Astrocyte (in vitro differentiated cells and primary cell): Measurements from ENCODE around the gene SLAMF6. TPM values are rescaled to one million over a fixed set of nuclear protein-coding genes. Genes with fewer than 3 reads are reported as not detected.

ENCODE experiments used
- DNase-seq: peaks from one replicate; pipeline ENCODE4 v3.0.0-alpha.2; 2010; ENCODE audit warnings: low read depth
- FAIRE-seq: peaks from 2 replicates; lab custom pipeline; 2011; peaks lifted over from hg19 to GRCh38; lab: Jason Lieb, UNC
- H2AFZ ChIP-seq: 2 replicates; pipeline ENCODE4 v1.6.0; 2012; ENCODE audit warnings: low read depth, low read length, inconsistent platforms
- H3K27ac ChIP-seq: 2 replicates; pipeline ENCODE4 v1.5.1; 2011; ENCODE audit warnings: low read depth, low read length, inconsistent platforms
- H3K27me3 ChIP-seq: 2 replicates; pipeline ENCODE4 v1.6.0; 2011; ENCODE audit warnings: low read length, inconsistent platforms; ENCODE audit not compliant: insufficient read depth
- H3K36me3 ChIP-seq: 2 replicates; pipeline ENCODE4 v1.5.1; 2011; ENCODE audit warnings: low read length, inconsistent platforms; ENCODE audit not compliant: insufficient read depth
- H3K4me1 ChIP-seq: 2 replicates; pipeline ENCODE4 v1.5.1; 2011; ENCODE audit warnings: low read length, inconsistent platforms; ENCODE audit not compliant: insufficient read depth
- H3K4me2 ChIP-seq: 2 replicates; pipeline ENCODE4 v1.6.0; 2012; ENCODE audit warnings: low read length, inconsistent platforms
- H3K4me3 ChIP-seq: 2 replicates; pipeline ENCODE4 v1.5.1; 2011; ENCODE audit warnings: low read depth, mild to moderate bottlenecking, low read length, inconsistent platforms; ENCODE audit not compliant: insufficient read depth
- H3K79me2 ChIP-seq: 2 replicates; pipeline ENCODE4 v1.6.0; 2012; ENCODE audit warnings: mild to moderate bottlenecking, low read length, inconsistent platforms; ENCODE audit not compliant: insufficient read depth
- H3K9ac ChIP-seq: 2 replicates; pipeline ENCODE4 v1.6.0; 2012; ENCODE audit warnings: mild to moderate bottlenecking, low read length, inconsistent platforms
- H3K9me3 ChIP-seq: 2 replicates; pipeline ENCODE4 v1.5.1; 2012; ENCODE audit warnings: low read depth, mild to moderate bottlenecking, low read length, inconsistent platforms; ENCODE audit not compliant: insufficient read depth
- H4K20me1 ChIP-seq: 2 replicates; pipeline ENCODE4 v1.6.0; 2012; ENCODE audit warnings: low read length, inconsistent platforms; ENCODE audit not compliant: insufficient read depth
- H3K27ac Mint-ChIP-seq: one replicate; pipeline ENCODE4 v1.8.0; 2021; ENCODE audit warnings: mild to moderate bottlenecking, mixed read lengths; ENCODE audit not compliant: unreplicated experiment
- H3K27me3 Mint-ChIP-seq: one replicate; pipeline ENCODE4 v1.8.0; 2021; ENCODE audit warnings: low read depth, mixed read lengths; ENCODE audit not compliant: unreplicated experiment
- H3K36me3 Mint-ChIP-seq: one replicate; pipeline ENCODE4 v1.8.0; 2021; ENCODE audit warnings: low read depth, mixed read lengths; ENCODE audit not compliant: unreplicated experiment
- H3K4me1 Mint-ChIP-seq: one replicate; pipeline ENCODE4 v1.8.0; 2021; ENCODE audit warnings: low read depth, mixed read lengths; ENCODE audit not compliant: unreplicated experiment
- H3K4me3 Mint-ChIP-seq: one replicate; pipeline ENCODE4 v1.8.0; 2021; ENCODE audit warnings: mild to moderate bottlenecking, moderate library complexity, mixed read lengths; ENCODE audit not compliant: unreplicated experiment
- H3K9me3 Mint-ChIP-seq: one replicate; pipeline ENCODE4 v1.8.0; 2021; ENCODE audit warnings: mild to moderate bottlenecking, mixed read lengths; ENCODE audit not compliant: unreplicated experiment
- EZH2 ChIP-seq: IDR thresholded peaks from 2 replicates; pipeline ENCODE4 v1.6.1; 2012; ENCODE audit warnings: mild to moderate bottlenecking, low read length, inconsistent platforms; ENCODE audit not compliant: insufficient read depth
- total RNA-seq: library from RNA; stranded (reverse); gene quantifications from 2 replicates; pipeline ENCODE4 v1.2.1, GENCODE V29; 2021
- TF ChIP-seq, protein P1 (sequence below): IDR thresholded peaks from 2 replicates; pipeline ENCODE4 v1.5.1; 2011; ENCODE audit warnings: low read depth, mild to moderate bottlenecking, inconsistent platforms, low read length, moderate library complexity; ENCODE audit not compliant: insufficient read depth

Gene SLAMF6
- total RNA-seq, 1 donor from 2014 or later, result not detected

DNA sequence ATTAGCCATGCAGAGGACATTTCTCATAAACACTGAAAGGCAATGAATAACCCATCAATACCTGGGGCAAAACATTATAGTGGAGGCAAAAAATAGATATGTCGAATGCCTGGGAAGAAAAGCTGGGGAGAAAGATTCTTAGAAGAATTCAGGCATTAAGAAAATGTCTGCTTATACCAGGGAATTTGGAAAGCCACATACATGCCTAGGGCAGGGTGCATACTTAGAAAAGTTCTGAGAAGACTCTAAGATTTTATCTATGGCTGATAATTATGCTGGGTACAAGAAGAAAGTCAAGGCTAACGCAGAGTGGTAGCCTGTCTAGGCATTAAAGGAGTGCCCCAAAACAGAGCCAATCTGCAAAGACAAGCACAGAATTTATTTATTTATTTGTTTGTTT is 18.4 kb downstream of the SLAMF6 start:
- no peak for FAIRE-seq
- no peak overlapping the region for H3K4me3 Mint-ChIP-seq

GRCh38 chr1:160503087-160503486 is 20.0 kb downstream of the SLAMF6 start:
- FAIRE-seq (no peak), DNase-seq (no peak)
- no peaks in the 10 kb centered on the region for H3K4me1 Mint-ChIP-seq
- Histone ChIP-seq H3K27ac (no peak overlapping the region), H3K36me3 (no peaks in the 10 kb centered on the region), H4K20me1 (no peaks in the 10 kb centered on the region), H3K4me3 (no peak overlapping the region), H3K9ac (no peak overlapping the region), H3K27me3 (no peaks in the 10 kb centered on the region), H3K9me3 (no peaks in the 10 kb centered on the region), H2AFZ (no peak overlapping the region), H3K4me2 (no peak overlapping the region), H3K79me2 (no peaks in the 10 kb centered on the region), H3K4me1 (no peaks in the 10 kb centered on the region)
- no peaks in the 10 kb centered on the region for H3K36me3 Mint-ChIP-seq
- no peak overlapping the region for H3K4me3 Mint-ChIP-seq
- H3K9me3 Mint-ChIP-seq, result peaks cover 6% of the 10 kb centered on the region
- no peak for TF ChIP-seq EZH2
- TF ChIP-seq, protein P1, sequence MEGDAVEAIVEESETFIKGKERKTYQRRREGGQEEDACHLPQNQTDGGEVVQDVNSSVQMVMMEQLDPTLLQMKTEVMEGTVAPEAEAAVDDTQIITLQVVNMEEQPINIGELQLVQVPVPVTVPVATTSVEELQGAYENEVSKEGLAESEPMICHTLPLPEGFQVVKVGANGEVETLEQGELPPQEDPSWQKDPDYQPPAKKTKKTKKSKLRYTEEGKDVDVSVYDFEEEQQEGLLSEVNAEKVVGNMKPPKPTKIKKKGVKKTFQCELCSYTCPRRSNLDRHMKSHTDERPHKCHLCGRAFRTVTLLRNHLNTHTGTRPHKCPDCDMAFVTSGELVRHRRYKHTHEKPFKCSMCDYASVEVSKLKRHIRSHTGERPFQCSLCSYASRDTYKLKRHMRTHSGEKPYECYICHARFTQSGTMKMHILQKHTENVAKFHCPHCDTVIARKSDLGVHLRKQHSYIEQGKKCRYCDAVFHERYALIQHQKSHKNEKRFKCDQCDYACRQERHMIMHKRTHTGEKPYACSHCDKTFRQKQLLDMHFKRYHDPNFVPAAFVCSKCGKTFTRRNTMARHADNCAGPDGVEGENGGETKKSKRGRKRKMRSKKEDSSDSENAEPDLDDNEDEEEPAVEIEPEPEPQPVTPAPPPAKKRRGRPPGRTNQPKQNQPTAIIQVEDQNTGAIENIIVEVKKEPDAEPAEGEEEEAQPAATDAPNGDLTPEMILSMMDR, result no peak
- peaks cover 13% of the 10 kb centered on the region for H3K27me3 Mint-ChIP-seq
- H3K27ac Mint-ChIP-seq, result no peak overlapping the region

More for the DNA sequence above, 18.4 kb downstream of the SLAMF6 start:
- Histone ChIP-seq H3K4me1 (no peaks in the 10 kb centered on the region), H3K4me2 (no peak overlapping the region), H3K79me2 (no peaks in the 10 kb centered on the region), H3K27ac (no peak overlapping the region), H3K36me3 (no peaks in the 10 kb centered on the region), H3K9me3 (no peaks in the 10 kb centered on the region), H3K27me3 (no peaks in the 10 kb centered on the region), H4K20me1 (no peaks in the 10 kb centered on the region), H3K4me3 (no peak overlapping the region), H2AFZ (no peak overlapping the region), H3K9ac (no peak overlapping the region)
- Mint-ChIP-seq H3K9me3 (peaks cover 12% of the 10 kb centered on the region), H3K36me3 (no peaks in the 10 kb centered on the region), H3K4me1 (no peaks in the 10 kb centered on the region), H3K27me3 (peaks cover 13% of the 10 kb centered on the region), H3K27ac (no peak overlapping the region)
- TF ChIP-seq, protein P1, result no peak
- no peak for TF ChIP-seq EZH2
- DNase-seq, result no peak

DNA sequence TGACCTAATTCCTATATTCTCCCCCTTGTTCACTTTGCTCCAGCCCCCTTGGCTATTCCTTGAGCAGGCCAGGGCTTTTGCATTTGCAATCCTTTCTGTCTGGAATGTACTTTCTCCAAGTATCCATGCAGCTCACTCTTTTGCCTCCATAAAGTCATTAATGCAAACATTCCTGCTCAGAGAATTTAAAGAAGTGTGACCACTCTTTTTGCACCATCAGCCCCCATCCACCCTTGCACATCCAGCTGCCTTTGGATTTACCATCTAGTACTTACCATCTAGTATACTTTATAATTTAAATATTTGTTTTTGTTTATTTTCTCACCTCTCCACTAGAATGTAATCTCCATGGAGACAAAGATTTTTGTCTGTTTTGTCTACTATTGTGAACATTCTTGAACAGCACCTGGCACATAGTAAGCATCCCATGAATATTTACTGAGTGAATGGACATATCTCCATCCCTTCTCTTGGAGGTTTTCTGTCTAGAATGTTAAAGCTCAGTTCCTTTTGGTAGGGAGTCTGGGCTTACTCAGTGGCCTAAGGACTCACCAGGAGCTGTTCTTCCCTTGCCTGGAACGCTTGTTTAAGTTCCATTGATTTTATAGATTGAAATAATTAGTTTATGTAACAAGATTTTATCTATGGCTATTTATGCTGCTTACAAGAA is 22.6 kb downstream of the SLAMF6 start:
- Histone ChIP-seq H3K4me2 (no peak overlapping the region), H3K27me3 (no peaks in the 10 kb centered on the region), H3K4me3 (no peak overlapping the region), H3K9me3 (no peaks in the 10 kb centered on the region), H3K36me3 (no peaks in the 10 kb centered on the region), H2AFZ (no peak overlapping the region), H3K27ac (no peak overlapping the region), H3K4me1 (no peaks in the 10 kb centered on the region), H3K79me2 (no peaks in the 10 kb centered on the region), H4K20me1 (no peaks in the 10 kb centered on the region), H3K9ac (no peak overlapping the region)
- no peaks in the 10 kb centered on the region for H3K36me3 Mint-ChIP-seq
- no peak for TF ChIP-seq EZH2
- TF ChIP-seq, protein P1, result no peak
- H3K27ac Mint-ChIP-seq, result no peak overlapping the region
- peaks cover 13% of the 10 kb centered on the region for H3K27me3 Mint-ChIP-seq
- no peak for DNase-seq
- H3K4me1 Mint-ChIP-seq, result no peaks in the 10 kb centered on the region
- peaks cover 3% of the 10 kb centered on the region for H3K9me3 Mint-ChIP-seq
- H3K4me3 Mint-ChIP-seq, result no peak overlapping the region
- no peak for FAIRE-seq
